ENCODE data around the gene TRMU.
"Not testable (repeated sequence)": the region's sequence is repeated elsewhere in the genome, so short reads cannot be mapped to it uniquely, and the experiment has no call there.

TRMU gene

GRCh38 chr22:46300491-46300890 is 35.0 kb upstream of the TRMU start:
- no peak for DNase-seq

GRCh38 chr22:46303347-46303965 is 32.1 kb upstream of the TRMU start:
- no peak for DNase-seq

- no peak for DNase-seq
Observed at GRCh38 chr22:46308283-46308988, 27.1 kb upstream of the TRMU start.

GRCh38 chr22:46309526-46310085 is 25.9 kb upstream of the TRMU start:
- no peak for DNase-seq

- DNase-seq: no peak
Observed at GRCh38 chr22:46312056-46312455, 23.5 kb upstream of the TRMU start.

GRCh38 chr22:46312848-46313247 is 22.7 kb upstream of the TRMU start:
- DNase-seq: not testable (repeated sequence)

GRCh38 chr22:46315976-46316375 is 19.5 kb upstream of the TRMU start:
- no peak for DNase-seq

GRCh38 chr22:46317646-46318045 is 17.9 kb upstream of the TRMU start:
- DNase-seq: no peak

GRCh38 chr22:46318576-46318975 is 16.9 kb upstream of the TRMU start:
- no peak for DNase-seq

GRCh38 chr22:46319319-46319718 is 16.2 kb upstream of the TRMU start:
- no peak for DNase-seq

GRCh38 chr22:46320166-46320710 is 15.3 kb upstream of the TRMU start:
- no peak for DNase-seq

GRCh38 chr22:46320716-46321386 is 14.7 kb upstream of the TRMU start:
- no peak for DNase-seq

- DNase-seq: no peak
Observed at GRCh38 chr22:46322711-46323110, 12.8 kb upstream of the TRMU start.

- no peak for DNase-seq
Observed at GRCh38 chr22:46323162-46323561, 12.4 kb upstream of the TRMU start.

GRCh38 chr22:46326066-46326680 is 9.3 kb upstream of the TRMU start:
- no peak for DNase-seq

GRCh38 chr22:46327691-46328465 is 7.6 kb upstream of the TRMU start:
- DNase-seq: no peak

GRCh38 chr22:46328797-46329196 is 6.7 kb upstream of the TRMU start:
- DNase-seq: no peak

- no peak for DNase-seq
Observed at GRCh38 chr22:46329616-46330015, 5.9 kb upstream of the TRMU start.

GRCh38 chr22:46330426-46330825 is 5.1 kb upstream of the TRMU start:
- DNase-seq: no peak

- no peak for DNase-seq
Observed at GRCh38 chr22:46331496-46331895, 4.0 kb upstream of the TRMU start.

- no peak for DNase-seq
Observed at GRCh38 chr22:46336119-46337078, 885 bp downstream of the TRMU start.
